DOHH2 (cell line): ENCODE results near the gene KIF1A.

Experiments
- H3F3A ChIP-seq: fragments of 200-600 bp; sonication (generic), shearing (Covaris generic); 2 replicates; pipeline ENCODE4 v1.6.0; 2016; ENCODE audit warnings: antibody characterized with exemption, mild to moderate bottlenecking; ENCODE audit not compliant: control insufficient read depth, insufficient read depth
- H3K27ac ChIP-seq: fragments of 200-600 bp; sonication (generic); 2 replicates; pipeline ENCODE4 v1.5.1; 2014; ENCODE audit warnings: low read depth, mild to moderate bottlenecking, low read length, moderate library complexity
- H3K27me3 ChIP-seq: fragments of 200-600 bp; sonication (generic); 2 replicates; pipeline ENCODE4 v1.6.1; 2014; ENCODE audit warnings: mild to moderate bottlenecking, low read length, mixed read lengths; ENCODE audit not compliant: control insufficient read depth
- H3K36me3 ChIP-seq: fragments of 200-600 bp; sonication (generic); 2 replicates; pipeline ENCODE4 v1.6.1; 2014; ENCODE audit warnings: mild to moderate bottlenecking, low read length, moderate library complexity, mixed read lengths; ENCODE audit not compliant: control insufficient read depth
- H3K4me1 ChIP-seq: fragments of 200-600 bp; sonication (generic); 2 replicates; pipeline ENCODE4 v1.6.1; 2014; ENCODE audit warnings: mild to moderate bottlenecking, low read length, mixed read lengths; ENCODE audit not compliant: control insufficient read depth
- H3K4me2 ChIP-seq: fragments of 200-600 bp; sonication (generic); 2 replicates; pipeline ENCODE4 v1.6.0; 2014; ENCODE audit warnings: mild to moderate bottlenecking, low read length, moderate library complexity
- H3K4me3 ChIP-seq: fragments of 200-600 bp; sonication (generic); 2 replicates; pipeline ENCODE4 v1.5.1; 2014; ENCODE audit warnings: mild to moderate bottlenecking, low read length, mixed read lengths
- H3K79me2 ChIP-seq: fragments of 200-600 bp; sonication (generic); 2 replicates; pipeline ENCODE4 v1.6.1; 2014; ENCODE audit warnings: mild to moderate bottlenecking, low read length, mixed read lengths; ENCODE audit not compliant: control insufficient read depth
- H3K9me2 ChIP-seq: fragments of 200-600 bp; sonication (generic); replicated peaks from 2 replicates; pipeline ENCODE4 v1.6.1; 2014; ENCODE audit warnings: mild to moderate bottlenecking, low read length, mixed read lengths; ENCODE audit not compliant: control insufficient read depth
- H3K9me3 ChIP-seq: fragments of 200-600 bp; sonication (generic); 2 replicates; pipeline ENCODE4 v1.6.1; 2014; ENCODE audit warnings: antibody characterized with exemption, low read length, mixed read lengths; ENCODE audit not compliant: control insufficient read depth, insufficient read depth
- H4K20me1 ChIP-seq: fragments of 200-600 bp; sonication (generic); 2 replicates; pipeline ENCODE4 v1.6.0; 2014; ENCODE audit warnings: low read depth, mild to moderate bottlenecking, antibody characterized with exemption, low read length, moderate library complexity; ENCODE audit not compliant: control insufficient read depth, insufficient read depth
- EZH2phosphoT487 ChIP-seq: fragments of 200-600 bp; sonication (generic); IDR thresholded peaks from 2 replicates; pipeline ENCODE4 v1.6.1; 2017; ENCODE audit warnings: borderline replicate concordance, mild to moderate bottlenecking, antibody characterized with exemption, low read length, moderate library complexity, mixed read lengths
- TF ChIP-seq, protein P1 (sequence below): fragments of 200-600 bp; sonication (generic); IDR thresholded peaks from one replicate; pipeline ENCODE4 v1.5.1; 2014; ENCODE audit warnings: antibody characterized with exemption, mild to moderate bottlenecking, low read depth, low read length; ENCODE audit not compliant: poor library complexity, severe bottlenecking

Gene KIF1A

GRCh38 chr2:240815761-240816583 is 4.0 kb downstream of the KIF1A start:
- no peaks in the 10 kb centered on the region for H3K4me1 ChIP-seq
- peaks cover 14% of the 10 kb centered on the region; the same call in 1 of the 2 replicates for H3K9me3 ChIP-seq
- H3K4me2 ChIP-seq = no peak overlapping the region
- no peaks in the 10 kb centered on the region for H3K9me2 ChIP-seq
- no peaks in the 10 kb centered on the region for H3K36me3 ChIP-seq
- H3K4me3 ChIP-seq = no peak overlapping the region
- H3K79me2 ChIP-seq = no peaks in the 10 kb centered on the region
- no peaks in the 10 kb centered on the region for H3F3A ChIP-seq
- no peak overlapping the region for H3K27ac ChIP-seq
- H3K27me3 ChIP-seq = peaks cover 2% of the 10 kb centered on the region
- TF ChIP-seq, protein P1, sequence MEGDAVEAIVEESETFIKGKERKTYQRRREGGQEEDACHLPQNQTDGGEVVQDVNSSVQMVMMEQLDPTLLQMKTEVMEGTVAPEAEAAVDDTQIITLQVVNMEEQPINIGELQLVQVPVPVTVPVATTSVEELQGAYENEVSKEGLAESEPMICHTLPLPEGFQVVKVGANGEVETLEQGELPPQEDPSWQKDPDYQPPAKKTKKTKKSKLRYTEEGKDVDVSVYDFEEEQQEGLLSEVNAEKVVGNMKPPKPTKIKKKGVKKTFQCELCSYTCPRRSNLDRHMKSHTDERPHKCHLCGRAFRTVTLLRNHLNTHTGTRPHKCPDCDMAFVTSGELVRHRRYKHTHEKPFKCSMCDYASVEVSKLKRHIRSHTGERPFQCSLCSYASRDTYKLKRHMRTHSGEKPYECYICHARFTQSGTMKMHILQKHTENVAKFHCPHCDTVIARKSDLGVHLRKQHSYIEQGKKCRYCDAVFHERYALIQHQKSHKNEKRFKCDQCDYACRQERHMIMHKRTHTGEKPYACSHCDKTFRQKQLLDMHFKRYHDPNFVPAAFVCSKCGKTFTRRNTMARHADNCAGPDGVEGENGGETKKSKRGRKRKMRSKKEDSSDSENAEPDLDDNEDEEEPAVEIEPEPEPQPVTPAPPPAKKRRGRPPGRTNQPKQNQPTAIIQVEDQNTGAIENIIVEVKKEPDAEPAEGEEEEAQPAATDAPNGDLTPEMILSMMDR = no peak
- no peak for TF ChIP-seq EZH2phosphoT487
- no peaks in the 10 kb centered on the region for H4K20me1 ChIP-seq

DNA sequence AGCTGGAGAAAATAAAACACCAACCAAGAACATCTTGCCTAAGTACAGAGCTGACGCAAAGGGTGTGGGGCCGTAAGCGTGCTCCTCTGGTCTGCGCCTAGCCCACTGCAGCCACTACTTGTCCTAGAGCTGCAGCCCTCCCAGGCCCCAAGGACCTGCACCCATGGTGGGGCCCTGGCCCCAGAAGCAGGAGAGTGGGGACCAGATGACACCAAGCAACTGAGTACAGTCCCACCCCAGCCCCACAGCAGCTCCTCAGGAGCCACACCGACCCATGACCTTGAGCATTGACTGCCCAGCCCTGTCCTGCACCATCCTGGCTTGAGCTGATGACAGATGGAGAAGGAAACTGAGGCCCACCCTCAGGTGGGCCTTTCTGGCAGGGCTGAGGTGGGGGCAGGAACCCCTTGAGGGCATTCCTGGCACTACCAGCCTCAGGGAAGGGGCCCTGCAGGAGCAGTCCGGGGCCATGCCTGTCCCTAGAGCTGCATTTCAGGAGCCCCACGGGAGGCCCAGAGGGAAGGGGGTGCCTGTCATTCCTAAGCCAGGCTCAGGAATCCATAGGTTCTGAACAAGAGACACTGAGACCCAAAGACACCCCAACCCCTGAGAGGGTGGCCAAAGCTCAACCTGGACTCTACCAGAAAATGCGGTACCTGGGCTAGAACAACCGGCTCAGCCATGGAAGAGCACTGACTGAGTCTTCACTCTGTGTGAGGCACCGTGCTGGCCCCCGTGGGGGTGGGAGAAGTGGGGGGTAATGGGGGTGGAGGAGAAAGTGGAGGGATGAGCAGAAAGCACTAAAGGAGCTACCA is 4.9 kb downstream of the KIF1A start:
- Histone ChIP-seq H3K4me1 (no peaks in the 10 kb centered on the region), H4K20me1 (no peaks in the 10 kb centered on the region), H3K36me3 (no peaks in the 10 kb centered on the region), H3K4me3 (no peak overlapping the region), H3K27ac (no peak overlapping the region), H3K27me3 (no peaks in the 10 kb centered on the region), H3F3A (no peaks in the 10 kb centered on the region), H3K9me3 (peaks cover 14% of the 10 kb centered on the region; the same call in 1 of the 2 replicates), H3K4me2 (no peak overlapping the region), H3K79me2 (no peaks in the 10 kb centered on the region), H3K9me2 (no peaks in the 10 kb centered on the region)
- TF ChIP-seq EZH2phosphoT487 = no peak
- TF ChIP-seq, protein P1 = no peak

DNA sequence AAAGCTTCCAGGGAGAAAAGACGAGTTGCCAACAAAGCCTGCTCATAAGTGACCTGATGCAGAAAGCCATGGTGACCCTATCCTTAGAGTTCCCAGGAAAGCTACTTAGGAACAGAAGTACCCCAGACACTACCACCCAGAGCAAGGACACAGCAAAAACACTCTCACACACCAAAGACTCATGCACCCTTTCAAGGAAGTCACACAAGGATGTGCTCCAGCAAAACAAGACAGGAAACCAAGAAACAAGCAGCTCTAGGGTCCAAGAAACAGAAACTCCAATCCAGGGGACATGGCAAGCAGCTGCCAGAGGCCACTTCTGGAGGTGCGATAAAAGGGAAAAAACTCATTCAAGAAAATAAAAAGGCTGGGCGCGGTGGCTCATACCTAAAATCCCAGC is 5.7 kb downstream of the KIF1A start:
- no peak for TF ChIP-seq EZH2phosphoT487
- TF ChIP-seq, protein P1 = no peak
- no peak overlapping the region for H3K27ac ChIP-seq
- no peaks in the 10 kb centered on the region for H3K79me2 ChIP-seq
- no peaks in the 10 kb centered on the region for H3K36me3 ChIP-seq
- no peaks in the 10 kb centered on the region for H3F3A ChIP-seq
- H4K20me1 ChIP-seq = no peaks in the 10 kb centered on the region
- H3K4me2 ChIP-seq = no peak overlapping the region
- H3K4me3 ChIP-seq = no peak overlapping the region
- H3K9me2 ChIP-seq = no peaks in the 10 kb centered on the region
- no peaks in the 10 kb centered on the region for H3K27me3 ChIP-seq
- peaks cover 14% of the 10 kb centered on the region; the same call in 1 of the 2 replicates for H3K9me3 ChIP-seq
- H3K4me1 ChIP-seq = no peaks in the 10 kb centered on the region
